BJ (cell line): ENCODE results near the gene ASZ1. TPM values are rescaled to one million over a fixed set of nuclear protein-coding genes. Genes with fewer than 3 reads are reported as not detected.
"Not testable (repeated sequence)": the region's sequence is repeated elsewhere in the genome, so short reads cannot be mapped to it uniquely, and the experiment has no call there.

Experiments
- CTCF ChIA-PET: fragments of 350-600 bp; formaldehyde crosslinking; extraction: SDS; loops from one replicate; lab custom pipeline; 2021; ENCODE audit warnings: antibody characterized with exemption, inconsistent platforms; lab: Yijun Ruan, JAX
- POLR2A ChIA-PET: fragments of 300-600 bp; sonication (Branson Sonifier 250); formaldehyde crosslinking; extraction: SDS; loops from one replicate; lab custom pipeline; 2021; ENCODE audit warnings: antibody characterized with exemption; lab: Charles Lee
- DNase-seq: peaks from one replicate; pipeline ENCODE4 v3.0.0-alpha.2; 2011; ENCODE audit warnings: low read depth
- H3K27me3 ChIP-seq: 2 replicates; pipeline ENCODE4 v1.6.0; 2011; ENCODE audit warnings: low read length; ENCODE audit not compliant: control insufficient read depth, insufficient read depth
- H3K36me3 ChIP-seq: 2 replicates; pipeline ENCODE4 v1.5.1; 2011; ENCODE audit warnings: low read length; ENCODE audit not compliant: control insufficient read depth, insufficient read depth
- H3K4me3 ChIP-seq: 2 replicates; pipeline ENCODE4 v1.5.1; 2011; ENCODE audit warnings: low read depth, mild to moderate bottlenecking, control low read depth, low read length
- polyA plus RNA-seq: library from polyadenylated mRNA; depleted of rRNA; stranded (reverse); fragments of >200 nt; gene quantifications from 2 replicates; pipeline ENCODE4 v1.2.3, GENCODE V29; 2011
- TF ChIP-seq, protein P1 (sequence below): IDR thresholded peaks from 2 replicates; pipeline ENCODE4 v1.5.1; 2011; ENCODE audit warnings: low read depth, mild to moderate bottlenecking, control low read depth, inconsistent platforms, low read length, moderate library complexity; ENCODE audit not compliant: insufficient read depth

Gene ASZ1
- polyA plus RNA-seq, 1 experiment: not detected

DNA sequence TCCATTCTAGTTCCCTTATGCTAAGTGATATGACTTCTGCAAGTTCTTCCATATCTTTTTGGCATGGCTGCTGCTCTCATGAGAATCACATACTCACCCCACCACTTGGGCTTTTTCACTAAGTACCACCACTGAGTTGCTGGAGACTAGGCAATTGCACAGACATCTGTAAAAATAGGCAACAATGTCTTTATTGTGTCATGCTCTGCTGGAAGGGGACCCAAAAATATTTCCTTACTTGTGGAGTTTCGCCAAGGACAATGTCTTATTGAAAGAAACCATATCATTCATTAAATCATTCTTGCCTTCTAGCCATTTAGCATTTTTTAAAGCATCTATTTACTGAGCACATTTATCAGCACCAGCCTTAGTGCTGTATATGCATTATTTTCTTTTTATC lies 17.4 kb upstream of the ASZ1 start:
- CTCF ChIA-PET: interaction anchor here (1.9 kb wide), 1 partner anchor 271 kb away, joined by 4 read pairs; no protein-coding TSS in a partner anchor
- Histone ChIP-seq H3K27me3 (0 out of 2 replicates have a peak, but pooled peaks cover 2% of the 10 kb centered on the region), H3K4me3 (no peak overlapping the region), H3K36me3 (no peaks in the 10 kb centered on the region)
- POLR2A ChIA-PET: no interaction called here
- no peak for DNase-seq
- TF ChIP-seq, protein P1, sequence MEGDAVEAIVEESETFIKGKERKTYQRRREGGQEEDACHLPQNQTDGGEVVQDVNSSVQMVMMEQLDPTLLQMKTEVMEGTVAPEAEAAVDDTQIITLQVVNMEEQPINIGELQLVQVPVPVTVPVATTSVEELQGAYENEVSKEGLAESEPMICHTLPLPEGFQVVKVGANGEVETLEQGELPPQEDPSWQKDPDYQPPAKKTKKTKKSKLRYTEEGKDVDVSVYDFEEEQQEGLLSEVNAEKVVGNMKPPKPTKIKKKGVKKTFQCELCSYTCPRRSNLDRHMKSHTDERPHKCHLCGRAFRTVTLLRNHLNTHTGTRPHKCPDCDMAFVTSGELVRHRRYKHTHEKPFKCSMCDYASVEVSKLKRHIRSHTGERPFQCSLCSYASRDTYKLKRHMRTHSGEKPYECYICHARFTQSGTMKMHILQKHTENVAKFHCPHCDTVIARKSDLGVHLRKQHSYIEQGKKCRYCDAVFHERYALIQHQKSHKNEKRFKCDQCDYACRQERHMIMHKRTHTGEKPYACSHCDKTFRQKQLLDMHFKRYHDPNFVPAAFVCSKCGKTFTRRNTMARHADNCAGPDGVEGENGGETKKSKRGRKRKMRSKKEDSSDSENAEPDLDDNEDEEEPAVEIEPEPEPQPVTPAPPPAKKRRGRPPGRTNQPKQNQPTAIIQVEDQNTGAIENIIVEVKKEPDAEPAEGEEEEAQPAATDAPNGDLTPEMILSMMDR: no peak

DNA sequence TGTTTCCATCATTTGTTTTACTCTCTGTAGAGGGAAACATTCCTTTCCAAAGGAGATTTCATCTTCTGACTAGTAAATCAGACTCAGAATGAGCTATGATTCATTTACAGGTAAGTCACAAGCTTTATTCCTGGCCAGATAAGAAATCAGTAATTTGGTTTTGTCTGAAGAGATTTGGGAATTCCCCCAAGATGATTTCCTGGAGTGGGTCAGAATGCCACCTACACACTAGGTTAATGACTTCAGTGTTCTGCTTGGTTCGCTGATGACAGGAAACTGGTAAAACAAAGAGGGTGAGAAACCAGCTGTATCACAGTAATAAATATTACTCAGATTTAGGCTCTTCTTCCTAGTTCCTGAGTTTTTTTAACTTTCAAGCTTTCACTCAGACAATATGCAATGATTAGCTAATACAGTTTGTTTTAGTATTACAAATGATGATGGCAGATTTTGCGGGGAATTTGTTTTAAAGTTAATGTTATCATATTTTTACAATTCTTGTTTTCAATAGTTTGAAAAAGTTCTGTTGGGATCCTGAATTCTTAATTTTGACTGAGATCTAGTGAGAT lies 8.3 kb upstream of the ASZ1 start:
- CTCF ChIA-PET: no interaction called here
- no peak overlapping the region for H3K4me3 ChIP-seq
- POLR2A ChIA-PET: no interaction called here
- no peak for DNase-seq
- TF ChIP-seq, protein P1: no peak
- H3K27me3 ChIP-seq: no peaks in the 10 kb centered on the region
- no peaks in the 10 kb centered on the region for H3K36me3 ChIP-seq

GRCh38 chr7:117424090-117424829 lies 3.0 kb downstream of the ASZ1 start:
- POLR2A ChIA-PET: no interaction called here
- H3K27me3 ChIP-seq: no peaks in the 10 kb centered on the region
- H3K4me3 ChIP-seq: no peak overlapping the region
- CTCF ChIA-PET: no interaction called here
- TF ChIP-seq, protein P1: no peak
- no peaks in the 10 kb centered on the region for H3K36me3 ChIP-seq
- no peak for DNase-seq

- H3K27me3 ChIP-seq, CTCF ChIA-PET, POLR2A ChIA-PET, DNase-seq, H3K4me3 ChIP-seq, H3K36me3 ChIP-seq: not testable (repeated sequence)
Observed at GRCh38 chr7:117414591-117414990, 12.7 kb downstream of the ASZ1 start.

DNA sequence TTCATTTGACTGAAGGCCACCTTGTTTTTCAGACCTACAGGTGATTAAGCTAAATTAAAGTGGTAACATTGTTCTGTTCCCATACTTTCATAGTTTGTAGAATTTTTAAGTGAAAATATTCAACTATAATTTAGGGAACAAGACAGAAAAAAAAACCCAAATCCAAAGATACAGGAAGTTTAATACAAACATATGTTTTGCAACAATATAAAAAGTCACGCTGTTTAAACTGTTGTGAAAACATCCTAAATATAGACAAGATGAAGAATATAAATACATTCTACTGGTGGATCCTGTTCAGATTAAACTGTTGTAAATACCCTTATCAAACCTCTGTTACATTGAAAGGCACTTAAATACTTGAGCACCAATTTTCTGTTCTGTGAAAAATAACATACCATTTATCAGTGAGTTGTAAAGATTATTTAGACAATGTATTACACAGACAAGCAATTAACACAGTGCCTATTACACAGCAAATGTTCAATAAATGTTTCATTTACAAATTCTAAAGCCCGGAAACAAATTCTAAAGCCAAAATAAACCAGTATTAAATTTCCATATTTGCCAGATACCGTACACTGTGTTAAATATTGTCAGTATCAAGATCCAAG lies 14.2 kb downstream of the ASZ1 start:
- ChIA-PET POLR2A (no interaction called here), CTCF (no interaction called here)
- no peaks in the 10 kb centered on the region for H3K36me3 ChIP-seq
- TF ChIP-seq, protein P1: no peak
- H3K4me3 ChIP-seq: no peak overlapping the region
- 0 out of 2 replicates have a peak, but pooled peaks cover 1% of the 10 kb centered on the region for H3K27me3 ChIP-seq
- DNase-seq: no peak
